Left lung (tissue), 10 donors: ENCODE data around the gene PEX13. TPM values are rescaled to one million over a fixed set of nuclear protein-coding genes. Genes with fewer than 3 reads are reported as not detected.
A peak's percentile ranks its signal among the peaks of the same experiment; 100 is the strongest.

ENCODE experiments used
- ATAC-seq: fragments of 200-7000 bp; cut with Tn5 transposase; one replicate; pipeline ENCODE4 v1.9.1; 2020; ENCODE audit warnings: moderate library complexity
- DNase-seq, 4 donors: peaks; one replicate each; pipeline ENCODE4 v3.0.0-alpha.2; 2013 to 2020
- H3K27ac ChIP-seq, 2 donors: fragments of 200-600 bp; sonication (generic) in 1 of 2; one replicate each; pipeline versions ENCODE4 v1.5.0 to v1.8.0; 2020 to 2021
- H3K27me3 ChIP-seq, 2 donors: fragments of 200-600 bp; sonication (generic) in 1 of 2; one replicate each; pipeline versions ENCODE4 v1.5.0 to v1.8.0; 2020 to 2021
- H3K36me3 ChIP-seq, 2 donors: fragments of 200-600 bp; sonication (generic) in 1 of 2; one replicate each; pipeline versions ENCODE4 v1.5.0 to v1.8.0; 2020 to 2021
- H3K4me1 ChIP-seq, 2 donors: fragments of 200-600 bp; one replicate each; pipeline ENCODE4 v1.8.0; 2021
- H3K4me3 ChIP-seq, 2 donors: fragments of 200-600 bp; sonication (generic) in 1 of 2; one replicate each; pipeline versions ENCODE4 v1.5.0 to v1.8.0; 2020 to 2021; ENCODE audit warnings: mild to moderate bottlenecking in 1 of 2
- H3K9me3 ChIP-seq, 2 donors: fragments of 200-600 bp; sonication (generic) in 1 of 2; one replicate each; pipeline versions ENCODE4 v1.5.0 to v1.8.0; 2020 to 2021
- CTCF ChIP-seq, 2 donors: fragments of 200-600 bp; sonication (generic) in 1 of 2; IDR thresholded peaks; one replicate each; pipeline versions ENCODE4 v1.5.0 to v1.8.0; 2021; ENCODE audit warnings: antibody characterized with exemption in 2 of 2
- intact Hi-C, 2 donors: fragments of 100-400 bp; cut with DNase I; formaldehyde crosslinking; loops; one replicate each; pipeline versions ENCODE4 v1.11.2 to v1.14.2; 2022
- polyA plus RNA-seq, 6 donors: library from polyadenylated mRNA; unstranded; fragments of 120-200 nt; gene quantifications; one replicate each; pipeline ENCODE4 v1.2.1, GENCODE V29; 2013; ENCODE audit not compliant: insufficient read length in 6 of 6
- total RNA-seq, 2 donors: library from RNA; stranded (reverse); fragmentation: NEBNext Ultra II Directional; extraction: Animal tissue kit (Norgen Biotek cat#: 25700); gene quantifications; one replicate each; pipeline ENCODE4 v1.2.1, GENCODE V29; 2021
- donor health status: DM: no; HTN: yes; CAD: no.
- donor health status: DM: no; HTN: no; CAD: no.

Gene PEX13
- total and polyA plus RNA-seq, 8 donors: 24.7 to 31.4 (median 28.5) TPM

DNA sequence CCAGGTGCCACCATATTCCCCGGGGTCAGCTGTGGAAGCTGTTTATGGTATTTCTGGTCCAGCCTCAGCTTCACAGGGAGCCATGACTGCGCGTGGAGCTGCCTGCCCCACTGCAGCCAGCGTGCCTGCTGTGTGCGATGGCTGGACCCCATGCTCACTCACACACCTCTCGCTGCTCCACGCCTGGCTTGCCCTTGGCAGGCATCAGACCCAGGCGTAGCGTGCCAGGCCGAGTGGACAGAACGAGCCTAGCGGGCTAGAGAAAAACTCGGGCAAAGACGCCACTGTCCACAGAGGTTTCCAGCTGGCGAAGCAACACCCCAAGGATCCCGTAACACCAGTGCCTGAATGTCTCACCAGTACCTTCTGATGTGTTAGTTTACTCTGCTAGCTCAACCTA is 42.9 kb upstream of the PEX13 start:
- H3K36me3 ChIP-seq: peaks cover 0 to 4% of the 10 kb centered on the region in 2 donors
- H3K4me3 ChIP-seq: no peak overlapping the region
- DNase-seq (no peak), ATAC-seq (no peak)
- TF ChIP-seq CTCF (IDR thresholded peaks at IDR 0.05): no peak
- H3K4me1 ChIP-seq: peaks cover 0 to 6% of the 10 kb centered on the region in 2 donors
- intact Hi-C loops: no loop called here
- H3K27ac ChIP-seq: no peak overlapping the region
- no peaks in the 10 kb centered on the region for H3K9me3 ChIP-seq
- no peaks in the 10 kb centered on the region for H3K27me3 ChIP-seq

GRCh38 chr2:60976256-60976850 is 41.2 kb upstream of the PEX13 start:
- no peak for TF ChIP-seq CTCF (IDR thresholded peaks at IDR 0.05)
- ATAC-seq: no peak
- Histone ChIP-seq H3K9me3 (no peaks in the 10 kb centered on the region), H3K4me1 (peaks cover 0 to 6% of the 10 kb centered on the region in 2 donors), H3K36me3 (peaks cover 0 to 4% of the 10 kb centered on the region in 2 donors), H3K27me3 (no peaks in the 10 kb centered on the region), H3K4me3 (no peak overlapping the region), H3K27ac (no peak overlapping the region)
- intact Hi-C loops: no loop called here
- DNase-seq: no peak

GRCh38 chr2:60976875-60977561 is 40.5 kb upstream of the PEX13 start:
- Histone ChIP-seq H3K4me3 (no peak overlapping the region), H3K27ac (no peak overlapping the region), H3K4me1 (peaks cover 0 to 6% of the 10 kb centered on the region in 2 donors), H3K36me3 (peaks cover 0 to 4% of the 10 kb centered on the region in 2 donors), H3K9me3 (no peaks in the 10 kb centered on the region), H3K27me3 (no peaks in the 10 kb centered on the region)
- intact Hi-C loops: no loop called here
- ATAC-seq (peak; percentile 80), DNase-seq (peak in 1 of 4 donors; percentile 10)
- no peak for TF ChIP-seq CTCF (IDR thresholded peaks at IDR 0.05)

DNA sequence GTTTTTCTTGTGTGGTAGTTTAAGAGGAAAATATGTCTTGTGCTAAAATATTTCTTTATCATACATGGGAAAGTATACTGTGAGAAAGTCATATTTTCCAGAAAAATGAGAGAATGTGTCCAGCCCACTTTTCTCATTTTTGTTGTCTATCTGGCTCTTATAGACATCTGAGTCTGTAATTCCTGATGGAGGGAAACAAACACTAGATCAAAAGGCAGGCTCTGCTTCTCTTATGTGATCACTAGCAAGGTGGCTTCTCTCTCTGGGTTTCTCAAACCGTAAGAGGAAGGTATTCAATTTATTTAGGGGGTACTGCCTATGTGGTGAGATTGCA is 40.0 kb upstream of the PEX13 start:
- H3K4me1 ChIP-seq: peaks cover 0 to 6% of the 10 kb centered on the region in 2 donors
- DNase-seq: no peak
- intact Hi-C loops: no loop called here
- ATAC-seq: no peak
- H3K36me3 ChIP-seq: peaks cover 0 to 4% of the 10 kb centered on the region in 2 donors
- no peak overlapping the region for H3K4me3 ChIP-seq
- no peaks in the 10 kb centered on the region for H3K27me3 ChIP-seq
- no peak overlapping the region for H3K27ac ChIP-seq
- H3K9me3 ChIP-seq: no peaks in the 10 kb centered on the region
- no peak for TF ChIP-seq CTCF (IDR thresholded peaks at IDR 0.05)

- Histone ChIP-seq H3K27me3 (no peaks in the 10 kb centered on the region), H3K36me3 (peaks cover 0 to 4% of the 10 kb centered on the region in 2 donors), H3K27ac (no peak overlapping the region), H3K9me3 (no peaks in the 10 kb centered on the region), H3K4me3 (no peak overlapping the region), H3K4me1 (peaks cover 0 to 6% of the 10 kb centered on the region in 2 donors)
- DNase-seq (no peak), ATAC-seq (no peak)
- intact Hi-C loops: no loop called here
- TF ChIP-seq CTCF (IDR thresholded peaks at IDR 0.05): no peak
These were observed 38.3 kb upstream of the PEX13 start for GRCh38 chr2:60979231-60979630.
